Activated CD8-positive, alpha-beta memory T cell treated with anti-CD3 and anti-CD28 coated beads for 36 hours (primary cell): ENCODE data around the gene IRS2. TPM values are rescaled to one million over a fixed set of nuclear protein-coding genes. Genes with fewer than 3 reads are reported as not detected.

Experiments used
- CTCF ChIA-PET: fragments of 350-600 bp; sonication (Branson Sonifier 250); formaldehyde crosslinking; loops from one replicate; lab custom pipeline; 2021; ENCODE audit warnings: antibody characterized with exemption; lab: Charles Lee
- POLR2A ChIA-PET: fragments of 350-600 bp; sonication (Branson Sonifier 250); formaldehyde crosslinking; loops from one replicate; lab custom pipeline; 2021; ENCODE audit warnings: antibody characterized with exemption; lab: Charles Lee
- total RNA-seq, 2 experiments: library from RNA; stranded (reverse); gene quantifications; one replicate each; pipeline ENCODE4 v1.2.3, GENCODE V29; 2021

Gene IRS2
- total RNA-seq, 2 experiments from 2014 or later = 1.0 to 1.1 TPM

DNA sequence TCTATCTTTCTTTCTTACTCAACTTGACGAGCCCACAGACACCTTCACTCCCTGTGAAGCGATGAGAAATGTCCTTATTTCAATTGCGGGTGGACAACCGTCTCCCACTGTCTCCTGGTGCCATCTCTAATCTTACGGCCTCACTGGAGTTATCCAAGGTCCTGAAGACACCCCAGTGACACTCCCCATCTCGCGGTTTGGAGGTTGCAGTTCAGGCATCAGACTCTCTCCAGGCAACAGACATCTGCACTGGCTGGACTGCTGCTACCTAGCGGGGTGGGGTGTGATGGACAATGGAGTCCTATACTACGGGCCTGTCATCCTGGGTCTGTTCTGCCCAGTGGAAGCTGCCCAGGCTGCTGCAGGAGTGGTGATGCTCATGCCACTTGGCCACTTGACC lies 18.3 kb upstream of the IRS2 start:
- CTCF ChIA-PET = no interaction called here

DNA sequence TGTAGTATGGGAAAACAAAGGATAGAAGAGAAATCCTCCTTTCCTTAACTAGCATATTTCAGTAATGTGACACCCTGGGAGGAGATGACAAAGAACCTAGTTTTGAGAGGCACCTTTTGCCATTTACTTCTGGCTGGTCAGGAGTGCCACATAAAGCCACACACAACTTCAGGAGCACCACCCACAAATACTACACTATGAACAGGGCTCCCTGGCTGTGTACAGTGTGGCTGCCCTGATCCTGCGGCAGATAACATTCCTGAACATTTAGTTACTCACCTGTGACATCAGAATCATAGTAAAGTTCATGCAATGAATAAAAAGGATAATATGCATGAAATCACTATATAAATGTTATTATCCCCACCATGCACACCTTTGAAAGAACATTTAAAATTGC lies 17.4 kb upstream of the IRS2 start:
- POLR2A ChIA-PET = no interaction called here

More for the DNA sequence above, 18.3 kb upstream of the IRS2 start:
- POLR2A ChIA-PET = no interaction called here

DNA sequence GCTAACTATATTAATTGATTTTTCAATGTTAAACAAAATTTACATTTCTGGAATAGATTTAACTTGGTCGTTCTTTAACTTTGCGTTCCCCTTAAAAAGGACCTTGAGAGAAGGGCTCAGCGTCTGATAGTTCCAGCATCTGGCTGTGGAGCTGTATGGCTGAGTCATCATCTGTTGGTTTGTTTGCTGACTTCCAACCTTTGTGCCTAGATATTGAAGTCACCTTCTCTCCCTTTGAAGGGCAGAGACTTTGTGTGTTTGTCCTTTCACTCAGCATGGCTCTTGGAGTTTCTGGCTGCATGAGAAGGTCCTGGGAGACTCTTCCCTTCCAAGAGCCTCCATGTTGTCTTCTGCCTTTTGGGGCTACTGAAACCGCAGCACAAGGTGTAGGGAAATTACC lies 16.6 kb upstream of the IRS2 start:
- CTCF ChIA-PET = no interaction called here
- POLR2A ChIA-PET = no interaction called here

More for the DNA sequence above, 17.4 kb upstream of the IRS2 start:
- CTCF ChIA-PET = no interaction called here

DNA sequence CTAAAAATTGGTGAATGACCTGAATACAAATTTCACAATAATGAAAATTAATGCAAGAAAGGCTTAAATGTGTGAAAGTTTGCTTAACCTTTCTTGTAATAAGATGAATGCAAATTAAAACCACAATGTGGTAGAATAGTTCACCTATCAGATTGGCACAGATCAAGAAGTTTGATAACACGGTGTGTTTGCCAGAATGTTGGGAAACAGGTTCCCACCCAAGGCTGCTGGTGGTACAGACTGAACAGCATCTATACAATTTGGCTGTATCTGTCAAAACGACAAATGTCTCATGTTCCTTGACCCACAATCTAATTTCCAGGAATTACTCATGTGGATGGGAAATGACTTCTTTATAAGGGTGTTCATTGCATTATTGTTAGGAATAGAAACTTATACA lies 8.6 kb upstream of the IRS2 start:
- ChIA-PET CTCF (no interaction called here), POLR2A (no interaction called here)

DNA sequence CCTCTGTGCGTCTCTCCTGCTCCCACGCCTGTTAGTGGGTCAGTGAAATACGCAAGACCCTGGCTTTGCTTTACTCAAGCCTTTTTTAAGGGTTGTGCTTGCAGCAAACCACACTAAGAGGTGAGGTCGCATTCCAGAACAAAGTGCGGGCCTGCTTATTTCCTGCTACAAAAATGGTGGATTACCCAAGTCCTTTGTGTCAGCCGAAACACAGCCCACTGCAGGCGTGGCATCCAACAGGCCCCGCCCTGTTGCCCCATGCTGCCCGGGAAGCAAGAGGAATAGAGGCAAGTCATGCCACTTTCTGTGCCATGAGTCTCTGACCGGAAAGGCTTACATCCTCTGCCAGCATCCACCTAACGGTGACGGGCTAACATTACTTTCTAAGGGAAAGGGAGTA lies 7.7 kb upstream of the IRS2 start:
- POLR2A ChIA-PET = no interaction called here
- CTCF ChIA-PET = no interaction called here

DNA sequence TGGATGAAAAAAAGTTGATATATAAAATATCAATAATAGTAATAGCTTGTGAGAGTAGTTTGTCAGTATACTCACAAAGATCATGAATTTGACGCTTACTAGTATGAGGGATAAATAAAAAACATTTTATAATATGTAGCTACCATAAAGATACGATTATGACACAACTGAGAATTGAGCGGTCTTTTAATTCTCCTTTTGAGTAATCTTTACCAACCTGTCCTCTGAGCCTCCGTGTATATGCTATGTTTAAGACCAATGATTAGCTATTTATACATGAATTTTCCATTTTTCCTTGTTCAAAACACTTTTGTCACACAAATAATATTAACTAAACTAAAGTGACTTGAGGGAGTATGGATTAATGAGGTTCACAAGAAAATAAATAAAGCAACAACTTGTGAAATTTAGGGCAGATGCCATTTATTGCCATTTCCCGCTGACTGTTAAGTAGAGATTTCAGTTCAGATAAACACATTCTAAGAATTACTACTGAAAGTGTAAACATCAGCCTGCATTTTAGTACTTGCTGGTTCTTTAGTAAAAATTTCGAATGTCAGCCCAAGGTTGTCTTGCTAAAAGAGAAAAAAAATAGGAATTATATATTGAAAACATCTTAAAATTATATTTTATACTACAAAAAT lies 6.2 kb upstream of the IRS2 start:
- ChIA-PET POLR2A (no interaction called here), CTCF (no interaction called here)

DNA sequence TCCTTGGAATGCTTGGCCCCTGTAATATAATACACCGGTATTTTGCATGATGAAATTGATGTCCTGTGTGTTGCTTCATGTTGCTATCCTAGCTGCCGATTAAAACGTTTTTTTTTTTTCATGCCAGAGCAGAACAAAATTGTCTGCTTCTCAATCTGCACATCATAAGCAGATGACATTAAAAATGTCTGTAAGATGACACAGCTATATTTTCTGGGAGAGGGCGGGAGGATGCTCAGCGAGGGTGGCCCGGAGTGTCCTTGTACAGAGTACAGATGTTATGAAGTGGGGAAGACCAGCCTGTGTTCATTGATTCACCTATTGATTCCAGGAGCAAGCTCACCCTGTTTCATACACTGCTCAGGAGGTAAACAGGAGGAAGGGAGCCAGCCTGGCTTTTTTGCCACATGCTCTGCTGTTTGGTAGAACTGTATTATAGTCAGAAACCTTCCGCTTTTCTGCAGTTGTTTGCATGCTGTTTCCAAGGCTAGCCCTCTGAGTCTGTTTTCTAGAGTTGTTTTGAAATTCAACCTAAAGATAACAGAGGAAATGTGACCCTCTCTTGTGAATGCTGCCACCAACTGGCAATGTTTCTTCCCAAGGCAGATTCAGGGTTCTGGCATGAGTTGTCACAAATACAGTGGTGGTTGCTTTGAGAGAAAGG lies 4.7 kb upstream of the IRS2 start:
- ChIA-PET POLR2A (no interaction called here), CTCF (no interaction called here)

DNA sequence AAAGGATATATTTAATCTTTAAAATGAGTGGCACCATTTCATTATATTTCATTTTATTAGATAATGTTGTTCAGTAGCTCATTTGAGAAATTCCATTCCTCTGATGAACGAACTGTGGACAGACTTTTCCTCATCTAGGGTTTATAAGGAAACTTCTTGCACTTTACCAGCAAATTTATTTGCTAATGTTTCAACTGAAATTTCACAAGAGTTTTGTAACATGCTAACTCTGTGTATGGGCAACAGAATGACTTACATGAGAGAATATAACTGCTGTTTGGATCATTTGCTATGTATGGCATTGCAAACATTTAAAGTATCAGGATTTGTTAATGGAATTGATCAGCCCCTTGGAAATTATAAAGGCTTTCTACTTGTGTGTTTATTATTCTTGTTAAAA lies 3.7 kb upstream of the IRS2 start:
- POLR2A ChIA-PET = no interaction called here
- CTCF ChIA-PET = no interaction called here

DNA sequence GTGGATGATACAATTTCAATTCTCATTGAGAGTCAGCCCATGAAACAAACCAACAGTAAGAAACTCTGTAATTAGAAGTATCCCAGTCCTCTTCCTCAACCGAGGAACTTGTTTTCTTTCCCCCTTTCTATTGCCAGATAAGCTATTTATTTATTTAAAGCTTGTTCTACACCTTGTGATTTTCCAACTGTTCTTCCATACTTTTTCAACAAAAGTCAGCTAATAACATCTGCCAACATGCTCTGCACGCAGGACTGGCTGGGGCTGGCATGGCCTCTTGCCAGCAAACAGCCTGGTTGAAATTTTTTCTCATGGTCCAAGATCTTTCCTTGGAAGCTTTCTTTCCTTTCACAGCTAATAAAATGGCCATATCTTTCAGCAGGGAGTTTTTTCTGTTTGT lies 2.9 kb upstream of the IRS2 start:
- ChIA-PET CTCF (no interaction called here), POLR2A (no interaction called here)

DNA sequence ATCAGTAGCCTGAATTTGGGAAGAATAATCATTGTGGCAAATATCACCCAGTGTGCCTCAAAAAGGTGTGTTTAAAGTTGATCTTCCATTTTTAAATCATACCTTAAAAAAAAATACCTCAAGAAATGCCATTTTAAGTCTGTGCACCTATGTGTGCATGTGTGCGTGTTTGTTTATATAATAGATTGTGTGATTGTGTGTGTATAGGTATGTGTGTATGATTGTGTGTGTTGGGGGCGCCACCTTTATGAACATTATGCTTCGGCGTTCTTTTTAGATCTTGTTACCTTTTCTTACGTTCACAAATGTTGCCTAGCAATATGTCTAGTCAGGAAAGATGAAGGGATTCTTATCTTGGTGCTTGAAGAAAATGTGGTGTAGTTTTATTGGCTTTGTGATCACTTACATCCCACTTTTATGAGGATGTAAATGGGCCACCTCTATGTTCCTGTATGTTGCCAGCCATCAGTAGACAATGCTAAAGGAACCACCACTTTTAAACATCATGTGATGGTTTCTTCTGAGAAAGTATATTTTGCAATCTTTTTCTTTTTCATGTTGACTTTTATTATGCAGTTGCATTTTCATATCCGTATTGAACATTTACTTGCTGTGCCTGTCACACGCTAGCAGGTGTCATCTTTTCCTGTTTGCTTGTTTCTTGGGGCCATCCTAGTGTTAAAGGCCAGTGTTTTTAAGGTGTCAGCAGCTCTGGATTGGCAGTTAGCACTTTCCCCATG lies 2.2 kb upstream of the IRS2 start:
- ChIA-PET POLR2A (no interaction called here), CTCF (no interaction called here)

DNA sequence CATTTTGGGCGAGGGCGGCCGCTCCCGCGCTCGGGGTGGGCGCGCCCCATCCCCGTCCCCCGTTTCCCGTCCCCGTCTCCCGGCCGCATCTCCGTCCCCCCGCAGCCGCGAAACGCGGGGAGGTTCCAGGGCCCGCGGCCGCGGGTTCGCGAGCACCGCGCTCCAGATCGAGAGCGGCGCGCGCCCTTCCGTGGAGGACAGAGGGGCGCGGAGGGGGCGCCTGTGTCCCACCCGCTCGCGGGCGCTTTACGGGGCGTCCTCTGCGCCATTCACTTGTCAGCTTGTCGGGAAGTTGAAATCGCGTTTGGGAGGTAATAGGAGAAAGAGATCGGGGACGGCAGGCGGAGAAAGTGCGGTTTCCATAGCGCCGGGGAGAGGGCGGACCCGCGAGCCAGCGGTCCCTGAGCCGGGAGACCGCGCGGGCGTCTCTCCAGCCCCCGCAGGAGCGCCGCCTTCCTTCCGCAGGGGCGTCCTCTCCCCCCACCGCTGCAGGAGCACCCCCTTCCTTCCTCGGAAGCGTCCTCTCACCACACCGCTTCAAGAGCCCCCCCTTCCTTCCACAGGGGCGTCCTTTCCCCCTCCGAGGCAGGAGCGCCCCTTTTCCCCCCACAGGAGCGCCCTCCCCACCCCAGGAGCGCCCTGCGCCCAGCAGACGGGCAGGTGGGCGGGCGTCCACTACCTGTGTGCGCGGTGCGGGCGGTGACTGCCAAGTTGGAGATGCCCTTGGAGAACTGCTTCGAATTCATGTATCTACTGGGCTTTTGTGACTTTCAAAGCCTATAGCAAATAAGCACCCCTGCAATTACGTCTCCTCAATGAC lies 962 bp upstream of the IRS2 start:
- CTCF ChIA-PET = no interaction called here
- POLR2A ChIA-PET = interaction anchor here (0.7 kb wide), 1 partner anchor 9 kb away, joined by 3 read pairs; no protein-coding TSS in a partner anchor

DNA sequence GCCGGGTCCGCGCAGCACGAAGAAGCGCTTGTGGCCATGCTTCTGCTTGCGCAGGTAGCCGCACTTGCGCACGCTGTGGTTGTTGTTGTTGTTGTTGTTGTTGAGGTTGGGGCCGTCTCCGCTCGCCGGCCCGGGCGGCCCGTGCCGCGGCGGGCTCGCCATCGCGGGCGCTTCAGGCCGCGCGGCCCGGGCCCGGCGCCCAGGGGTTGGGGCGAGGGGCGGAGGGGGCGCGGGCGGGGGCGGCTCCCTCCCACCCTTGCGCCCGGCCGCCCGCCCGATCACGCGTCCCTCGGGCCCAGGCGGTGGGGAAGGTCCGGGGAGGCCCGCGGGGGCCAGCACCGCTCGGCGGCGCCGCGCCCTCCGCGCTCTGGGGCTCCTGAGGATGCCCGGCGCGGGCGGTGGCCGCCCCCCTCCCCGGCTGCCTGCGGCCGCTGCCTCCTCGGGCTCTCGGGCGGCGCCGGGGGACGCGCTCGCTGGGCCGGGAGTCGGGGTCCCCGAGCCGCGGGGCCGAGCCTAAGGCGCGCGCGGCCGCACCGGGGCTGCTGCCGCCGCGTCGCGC lies 412 bp downstream of the IRS2 start:
- ChIA-PET CTCF (no interaction called here), POLR2A (no interaction called here)

DNA sequence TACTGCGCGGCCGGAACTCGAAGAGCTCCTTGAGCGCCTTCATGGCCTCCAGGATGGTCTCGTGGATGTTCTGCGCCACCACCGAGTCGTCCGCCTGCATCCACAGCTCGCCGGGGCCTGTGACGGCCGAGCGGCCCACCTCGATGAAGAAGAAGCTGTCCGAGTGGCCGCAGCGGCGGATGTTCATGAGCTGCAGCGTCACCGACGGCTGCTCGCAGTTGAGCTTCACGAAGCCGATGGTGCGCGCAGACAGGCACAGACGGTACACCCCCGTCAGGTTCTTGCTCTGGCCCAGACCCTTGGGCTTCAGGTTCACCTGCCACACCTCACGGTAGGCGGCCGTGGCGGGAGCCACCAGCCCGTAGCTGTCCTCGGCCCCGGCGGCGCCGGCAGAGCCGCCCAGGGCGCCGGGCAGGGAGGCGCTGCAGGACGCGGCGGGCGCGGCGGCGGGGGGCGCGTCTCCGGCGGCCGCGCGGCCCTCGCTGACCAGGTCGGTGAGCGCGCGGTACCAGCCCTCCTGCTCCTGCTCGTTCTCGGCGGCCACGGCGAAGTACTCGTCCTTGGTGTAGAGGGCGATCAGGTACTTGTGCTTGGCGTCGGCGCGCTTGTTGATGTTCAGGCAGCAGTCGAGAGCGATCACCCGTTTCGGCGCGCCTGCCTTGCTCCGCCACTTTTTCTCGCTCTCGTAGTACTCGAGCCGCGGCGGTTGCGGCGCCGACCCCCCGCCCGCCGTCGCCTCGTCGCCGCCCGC lies 1.1 kb downstream of the IRS2 start:
- ChIA-PET CTCF (interaction anchor here (1.2 kb wide), 1 partner anchor 824 kb away, joined by 3 read pairs; no protein-coding TSS in a partner anchor), POLR2A (interaction anchor here (0.6 kb wide), 1 partner anchor 628 kb away, joined by 4 read pairs; no protein-coding TSS in a partner anchor)

DNA sequence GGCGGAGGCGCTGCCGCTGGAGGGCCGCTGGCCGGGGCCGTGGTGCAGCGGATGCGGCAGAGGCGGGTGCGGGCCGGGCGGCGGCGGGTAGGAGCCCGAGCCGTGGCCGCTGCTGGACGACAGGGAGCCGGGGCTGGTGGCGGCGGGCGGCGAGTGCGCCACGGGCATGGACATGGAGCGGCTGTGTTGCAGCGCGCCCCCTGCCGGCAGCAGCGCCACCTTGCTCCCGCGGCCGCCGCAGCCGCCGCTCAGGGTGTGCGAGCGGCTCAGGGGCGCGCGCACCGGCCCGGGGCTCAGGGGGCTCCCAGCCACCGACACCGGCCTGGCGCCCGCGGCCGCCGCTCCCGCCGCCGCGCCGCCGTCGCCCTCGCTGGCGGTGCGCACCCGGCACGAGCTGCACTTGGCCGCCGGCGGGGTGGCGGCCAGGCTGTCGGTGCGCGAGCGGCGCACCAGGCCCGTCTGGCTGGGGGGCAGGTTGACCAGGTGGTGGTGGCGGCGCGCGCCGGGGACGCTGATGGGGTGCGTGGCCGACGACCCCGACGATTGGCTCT lies 1.7 kb downstream of the IRS2 start:
- ChIA-PET POLR2A (interaction anchor here (0.6 kb wide), 1 partner anchor 628 kb away, joined by 4 read pairs; no protein-coding TSS in a partner anchor), CTCF (interaction anchor here (1.2 kb wide), 1 partner anchor 823 kb away, joined by 3 read pairs; no protein-coding TSS in a partner anchor)

DNA sequence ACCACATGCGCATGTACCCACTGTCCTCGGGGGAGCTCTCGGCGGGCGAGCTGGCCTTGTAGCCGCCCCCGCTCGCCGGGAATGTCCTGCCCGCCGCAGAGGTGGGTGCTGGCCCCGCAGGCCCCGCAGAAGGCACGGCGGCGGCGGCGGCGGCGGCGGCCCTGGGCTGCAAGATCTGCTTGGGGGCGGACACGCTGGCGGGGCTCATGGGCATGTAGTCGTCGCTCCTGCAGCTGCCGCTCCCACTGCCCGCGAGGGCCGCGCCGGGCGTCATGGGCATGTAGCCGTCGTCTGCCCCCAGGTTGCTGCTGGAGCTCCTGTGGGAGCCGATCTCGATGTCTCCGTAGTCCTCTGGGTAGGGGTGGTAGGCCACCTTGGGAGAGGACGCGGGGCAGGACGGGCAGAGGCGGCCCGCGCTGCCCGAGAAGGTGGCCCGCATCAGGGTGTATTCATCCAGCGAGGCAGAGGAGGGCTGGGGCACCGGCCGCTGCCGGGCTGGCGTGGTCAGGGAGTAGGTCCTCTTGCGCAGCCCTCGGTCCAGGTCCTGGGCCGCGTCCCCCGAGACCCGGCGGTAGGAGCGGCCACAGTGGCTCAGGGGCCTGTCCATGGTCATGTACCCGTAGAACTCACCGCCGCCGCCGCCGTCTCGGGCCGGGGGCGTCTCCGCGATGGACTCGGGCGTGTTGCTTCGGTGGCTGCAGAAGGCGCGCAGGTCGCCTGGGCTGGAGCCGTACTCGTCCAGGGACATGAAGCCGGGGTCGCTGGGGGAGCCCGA lies 2.4 kb downstream of the IRS2 start:
- ChIA-PET CTCF (no interaction called here), POLR2A (no interaction called here)

DNA sequence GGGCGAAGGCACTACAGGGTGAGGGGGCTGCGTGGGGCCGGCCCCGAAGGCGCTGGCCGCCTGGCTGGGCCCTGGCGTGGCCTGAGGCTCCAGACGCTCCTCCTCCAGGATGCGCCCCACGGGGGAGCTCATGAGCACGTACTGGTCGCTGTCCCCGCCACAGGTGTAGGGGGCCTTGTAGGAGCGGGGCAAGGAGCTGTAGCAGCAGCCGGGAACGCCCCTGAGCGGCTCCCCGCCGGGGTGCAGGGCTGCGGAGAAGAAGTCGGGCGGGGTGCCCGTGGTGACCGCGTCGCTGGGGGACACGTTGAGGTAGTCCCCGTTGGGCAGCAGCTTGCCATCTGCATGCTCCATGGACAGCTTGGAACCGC lies 3.0 kb downstream of the IRS2 start:
- ChIA-PET POLR2A (no interaction called here), CTCF (no interaction called here)

DNA sequence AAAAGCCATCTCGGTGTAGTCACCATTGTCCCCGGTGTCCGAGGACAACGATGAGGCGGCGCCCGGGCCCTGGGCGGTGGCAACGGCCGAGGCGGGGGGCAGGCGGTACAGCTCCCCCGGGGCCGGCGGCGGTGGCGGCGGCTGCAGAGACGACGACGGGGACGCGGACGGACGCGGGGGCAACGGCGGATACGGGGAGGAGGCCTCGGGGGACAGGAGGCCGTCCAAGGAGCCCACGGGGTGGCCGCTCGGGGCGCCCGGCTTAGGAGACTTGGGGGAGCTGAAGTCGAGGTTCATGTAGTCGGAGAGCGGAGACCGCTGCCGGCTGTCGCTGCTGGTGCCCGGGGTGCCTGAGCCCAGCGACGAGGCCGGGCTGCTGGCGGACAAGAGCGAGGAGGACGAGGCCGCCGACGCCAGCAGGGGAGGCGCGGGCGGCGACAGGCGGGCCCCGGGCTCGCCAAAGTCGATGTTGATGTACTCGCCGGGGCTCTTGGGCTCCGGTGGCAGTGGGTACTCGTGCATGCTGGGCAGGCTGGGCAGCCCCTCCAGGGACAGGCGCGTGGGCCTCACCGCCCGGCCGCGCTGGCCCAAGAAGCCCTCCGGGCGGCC lies 3.5 kb downstream of the IRS2 start:
- POLR2A ChIA-PET = no interaction called here
- CTCF ChIA-PET = no interaction called here
